NCI-H187 (cell line): ENCODE data around the gene LPCAT4.
A peak's percentile ranks its signal among the peaks of the same experiment; 100 is the strongest.
"Not testable (repeated sequence)": the region's sequence is repeated elsewhere in the genome, so short reads cannot be mapped to it uniquely, and the experiment has no call there.

Source experiments
- DNase-seq, 2 experiments: peaks; one replicate each; lab custom pipeline; 2025; lab: John Stamatoyannopoulos, UW

LPCAT4 gene

GRCh38 chr15:34367101-34368081, at the start of gene LPCAT4:
Gene LPCAT4, minus strand, starts transcription at chr15:34367196. Its CDS starts 96 bp downstream, at chr15:34367100.
- peak; percentile 60 to 71 for DNase-seq

- DNase-seq, result not testable (repeated sequence)
Measured at GRCh38 chr15:34409511-34409910, 42.5 kb upstream of the LPCAT4 start.

- not testable (repeated sequence) for DNase-seq
Measured at GRCh38 chr15:34408973-34409372, 42.0 kb upstream of the LPCAT4 start.

- not testable (repeated sequence) for DNase-seq
Measured at GRCh38 chr15:34403899-34404298, 36.9 kb upstream of the LPCAT4 start.

- not testable (repeated sequence) for DNase-seq
Measured at GRCh38 chr15:34403160-34403598, 36.2 kb upstream of the LPCAT4 start.

- DNase-seq, result not testable (repeated sequence)
Measured at GRCh38 chr15:34397637-34398259, 30.8 kb upstream of the LPCAT4 start.

GRCh38 chr15:34392981-34393380, 26.0 kb upstream of the LPCAT4 start:
- DNase-seq, result not testable (repeated sequence)

GRCh38 chr15:34389594-34390086, 22.6 kb upstream of the LPCAT4 start:
- DNase-seq, result not testable (repeated sequence)

- not testable (repeated sequence) for DNase-seq
Measured at GRCh38 chr15:34381829-34382521, 15.0 kb upstream of the LPCAT4 start.

GRCh38 chr15:34380491-34380890, 13.5 kb upstream of the LPCAT4 start:
- DNase-seq, result not testable (repeated sequence)

- no peak for DNase-seq
Measured at GRCh38 chr15:34376856-34377255, 9.9 kb upstream of the LPCAT4 start.

GRCh38 chr15:34375541-34375940, 8.5 kb upstream of the LPCAT4 start:
- not testable (repeated sequence) for DNase-seq

- no peak for DNase-seq
Measured at GRCh38 chr15:34374816-34375215, 7.8 kb upstream of the LPCAT4 start.

GRCh38 chr15:34373951-34374350, 7.0 kb upstream of the LPCAT4 start:
- DNase-seq, result no peak

- DNase-seq, result no peak
Measured at GRCh38 chr15:34370643-34371042, 3.6 kb upstream of the LPCAT4 start.

- DNase-seq, result no peak
Measured at GRCh38 chr15:34370129-34370528, 3.1 kb upstream of the LPCAT4 start.

GRCh38 chr15:34366271-34367065, 528 bp downstream of the LPCAT4 start:
- DNase-seq, result peak; percentile 6 to 30

- DNase-seq, result no peak
Measured at GRCh38 chr15:34365836-34366235, 1.2 kb downstream of the LPCAT4 start.

- DNase-seq, result no peak
Measured at GRCh38 chr15:34365091-34365825, 1.7 kb downstream of the LPCAT4 start.

- no peak for DNase-seq
Measured at GRCh38 chr15:34364041-34364440, 3.0 kb downstream of the LPCAT4 start.
